NCI-H82 treated with DMSO at 0.1 percent for 48 hours (cell line): ENCODE measurements around the gene GRIK1.

Experiments used
- DNase-seq: peaks from one replicate; lab custom pipeline; 2025; ENCODE audit not compliant: unreplicated experiment; lab: John Stamatoyannopoulos, UW

Gene GRIK1

DNA sequence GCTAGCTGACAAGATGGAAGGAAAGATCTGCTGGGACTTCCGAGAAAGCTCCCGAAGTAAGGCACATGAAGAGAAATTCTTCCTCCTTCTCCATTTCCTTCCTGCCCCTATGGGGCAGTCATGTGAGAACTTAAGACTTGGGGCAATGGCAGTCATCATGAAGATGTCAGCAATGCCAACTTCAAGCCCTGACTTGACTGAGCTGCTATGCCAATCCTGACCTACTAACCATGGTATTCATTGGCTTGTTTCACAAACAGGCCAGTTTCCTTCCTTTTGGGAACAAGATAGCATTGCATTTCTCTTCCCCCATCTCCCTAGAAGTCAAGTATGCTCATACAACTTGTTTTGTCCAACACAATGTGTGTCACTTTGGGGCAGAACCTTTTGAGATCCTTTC lies 25.5 kb downstream of the GRIK1 start:
- DNase-seq, result no peak

DNA sequence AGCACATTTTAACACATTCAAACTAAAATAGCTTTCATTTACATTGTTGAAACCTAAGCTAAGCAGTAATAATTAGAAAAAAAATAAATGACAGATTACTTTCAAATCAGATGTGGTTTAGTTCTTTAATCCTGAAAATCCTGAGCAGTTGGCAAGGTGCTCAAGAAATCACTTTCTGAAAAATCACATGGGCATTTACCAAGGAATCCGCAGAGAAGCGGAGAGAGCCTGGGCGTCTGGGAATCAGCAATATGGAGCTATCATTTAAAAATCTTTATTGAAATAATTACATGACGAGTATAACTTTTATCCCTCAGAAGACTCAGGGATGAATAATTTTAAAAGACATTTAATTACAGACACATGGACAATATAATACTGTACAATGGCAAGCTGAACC lies 30.2 kb downstream of the GRIK1 start:
- DNase-seq, result no peak

DNA sequence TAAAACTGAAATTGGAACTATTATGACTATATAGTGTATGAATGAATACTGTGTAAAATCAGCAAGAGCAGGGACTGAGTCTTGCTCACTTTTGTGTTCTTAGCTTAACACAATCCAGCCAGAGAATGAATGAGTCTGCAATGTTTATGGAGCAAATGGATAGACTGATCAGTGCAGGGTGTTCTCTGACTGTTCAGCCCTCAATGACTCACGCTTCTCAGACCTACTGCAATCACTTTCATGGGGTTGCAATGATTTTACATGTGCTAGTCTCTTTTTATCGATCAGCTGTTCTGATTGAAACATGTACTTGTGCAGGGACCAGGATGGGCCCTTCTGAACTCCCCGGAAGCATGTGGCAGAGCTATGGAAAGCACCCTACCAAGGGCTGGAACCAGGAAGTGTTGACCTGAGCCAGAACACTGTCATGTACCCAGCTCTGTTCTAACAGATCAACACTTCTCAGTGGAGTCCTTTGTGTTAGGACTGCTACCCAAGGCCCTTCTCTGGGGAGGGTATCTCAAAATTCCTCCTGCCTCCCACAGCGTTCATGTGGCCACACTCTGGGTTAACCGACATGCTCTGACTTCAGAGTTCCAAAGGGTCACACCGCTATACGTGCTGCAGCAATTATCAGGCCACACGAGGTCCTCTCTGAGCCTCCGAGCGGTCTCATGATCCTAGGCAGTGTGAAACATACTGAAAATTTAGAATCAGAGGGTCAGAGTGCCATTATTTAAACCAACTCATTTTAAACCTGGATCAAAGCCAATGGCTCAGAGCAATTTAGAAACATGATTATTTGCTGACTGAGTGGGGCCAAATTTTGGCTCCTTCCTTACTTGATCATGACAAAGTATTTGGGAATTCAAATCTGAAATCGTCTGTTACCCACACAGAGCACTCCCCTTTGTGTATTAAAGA lies 35.2 kb downstream of the GRIK1 start:
- DNase-seq, result no peak

DNA sequence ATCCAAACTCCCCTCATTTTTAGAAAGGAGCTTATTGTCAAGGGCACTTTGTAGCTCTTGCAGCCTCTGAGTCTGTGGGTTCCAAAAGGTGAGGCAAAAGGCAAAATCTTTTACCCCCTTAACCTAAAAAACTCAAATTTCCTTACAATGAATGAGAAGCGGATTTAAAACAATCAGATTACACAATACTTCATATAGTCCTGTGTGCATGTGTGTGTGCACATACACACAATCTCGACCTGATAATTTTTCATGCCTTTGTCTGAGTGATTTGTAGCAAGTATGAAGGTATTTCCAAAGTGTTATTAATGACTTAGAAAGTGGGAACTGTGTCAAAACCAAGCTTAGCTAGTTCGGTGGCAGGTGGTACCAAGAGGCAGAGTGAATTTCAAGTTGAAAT lies 42.9 kb downstream of the GRIK1 start:
- no peak for DNase-seq

DNA sequence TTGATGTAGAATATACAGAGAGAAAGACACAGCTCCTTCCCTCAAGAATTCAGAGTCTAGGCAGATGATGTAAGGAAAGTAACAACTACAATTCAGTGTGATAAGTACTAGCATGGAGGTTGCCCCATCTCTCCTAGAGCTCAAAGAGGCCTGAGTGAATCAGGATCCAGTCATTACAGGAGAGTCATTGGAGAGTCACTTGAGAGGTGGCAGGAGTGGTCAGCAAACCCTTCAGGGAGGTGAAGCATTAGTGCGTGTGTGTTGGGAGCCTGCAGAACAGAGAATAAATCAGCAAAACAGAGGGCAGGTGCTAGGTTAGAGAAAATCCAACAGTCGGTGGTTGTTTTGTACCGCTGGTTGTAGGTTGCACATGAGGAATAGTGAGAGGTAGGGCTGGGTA lies 46.1 kb downstream of the GRIK1 start:
- no peak for DNase-seq

DNA sequence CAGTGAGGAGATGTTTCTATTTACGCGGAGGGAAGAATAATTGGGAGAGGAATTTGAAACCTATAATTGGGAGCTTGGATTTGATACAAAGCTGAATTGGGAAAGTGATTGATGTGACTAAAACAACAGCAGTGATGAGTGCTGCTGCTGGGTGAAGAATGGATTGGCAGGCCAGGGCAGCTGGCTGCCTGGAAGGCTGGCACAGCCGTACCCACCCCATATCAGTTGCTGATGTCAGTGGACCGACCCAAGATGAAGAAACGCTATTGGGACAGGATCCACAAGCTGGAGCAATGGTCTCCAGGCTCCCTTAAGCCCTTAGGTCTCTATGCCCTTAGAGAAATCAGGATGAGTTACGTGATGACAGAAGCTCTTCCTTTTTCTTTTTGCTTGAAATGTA lies 47.4 kb downstream of the GRIK1 start:
- no peak for DNase-seq

DNA sequence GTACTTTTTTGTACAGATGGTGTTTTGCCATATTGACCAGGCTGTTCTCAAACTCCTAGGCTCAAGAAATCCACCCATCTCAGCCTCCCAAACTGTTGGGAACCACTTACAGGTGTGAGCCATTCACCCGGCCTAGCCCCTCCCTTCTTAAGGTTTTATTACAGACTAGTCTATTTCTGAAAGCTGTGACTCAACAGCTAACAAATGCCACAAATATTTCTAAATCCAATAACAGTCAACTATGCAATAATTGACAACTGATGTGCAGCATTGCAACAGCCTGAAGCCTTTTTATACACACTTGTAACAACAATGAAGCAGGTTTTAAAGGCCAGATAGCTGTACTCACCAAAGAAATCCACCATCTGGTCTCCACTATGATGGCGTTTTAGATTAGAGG lies 51.4 kb downstream of the GRIK1 start:
- DNase-seq, result no peak

DNA sequence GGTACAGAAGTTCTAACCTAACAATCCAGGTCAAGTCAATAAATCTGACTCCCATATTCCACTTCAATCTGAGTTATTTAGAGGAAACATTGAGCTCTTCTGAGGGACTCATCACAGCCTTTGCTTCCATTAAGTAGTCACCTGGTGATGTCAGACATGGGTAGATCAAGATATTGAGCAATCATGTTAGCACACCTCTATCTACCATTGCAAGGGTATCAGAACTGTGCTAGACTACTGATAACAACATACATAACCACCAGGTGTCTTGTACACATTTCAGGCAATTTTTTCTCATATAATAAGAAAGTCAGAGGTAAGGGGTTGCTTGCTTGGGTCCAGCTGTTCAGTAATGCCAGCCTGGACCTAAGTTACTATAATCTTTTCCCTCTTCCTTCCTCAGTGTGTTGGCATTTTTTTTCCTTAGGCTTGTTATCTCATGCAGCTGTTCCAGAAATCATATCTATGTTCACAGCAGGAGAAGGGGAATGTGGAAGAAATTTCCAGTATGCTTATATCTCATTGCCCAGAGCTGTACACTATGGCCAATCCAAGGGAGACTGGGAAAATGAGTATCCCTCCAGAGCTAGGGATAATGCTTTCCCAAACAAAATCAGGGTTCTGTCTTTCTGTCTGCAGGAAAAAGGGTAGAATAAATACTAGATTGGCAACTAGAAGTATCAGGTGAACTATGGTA lies 52.3 kb downstream of the GRIK1 start:
- DNase-seq, result no peak

DNA sequence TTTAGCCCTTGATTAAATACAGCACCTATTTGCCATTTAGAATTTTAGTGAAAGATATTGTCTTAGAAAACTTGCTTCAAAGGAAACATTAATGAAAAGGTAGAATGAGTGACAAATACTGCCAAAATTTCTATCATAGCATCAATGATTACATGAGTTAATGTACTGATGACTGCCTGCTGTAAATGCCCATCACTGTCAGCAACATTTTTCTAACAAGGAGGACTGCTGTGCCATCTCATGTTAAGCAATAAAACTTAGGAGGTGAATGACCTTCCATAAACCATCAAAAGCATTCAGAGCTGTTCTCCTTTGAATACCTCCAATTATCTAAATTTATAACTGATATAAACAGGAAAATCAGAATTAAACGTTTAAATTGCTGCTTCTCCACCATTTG lies 54.3 kb downstream of the GRIK1 start:
- no peak for DNase-seq

DNA sequence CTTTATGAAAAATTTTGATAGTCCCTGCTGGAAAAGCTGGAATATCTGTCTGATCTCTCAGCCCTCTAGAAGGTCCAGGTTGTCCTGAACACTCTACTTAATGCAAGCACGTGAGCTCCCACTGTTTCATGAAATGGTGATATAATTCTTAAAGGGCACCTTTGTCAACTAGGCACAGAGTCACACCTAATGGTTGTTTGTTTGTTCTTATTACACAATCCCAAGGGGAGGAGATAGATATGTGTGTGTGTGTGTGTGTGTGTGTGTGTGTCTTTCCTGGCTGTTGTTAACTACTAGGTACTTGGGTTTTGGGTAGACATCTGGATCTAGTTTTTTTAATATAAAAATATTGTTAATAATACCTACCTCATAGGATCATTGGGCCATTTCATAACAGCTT lies 63.9 kb downstream of the GRIK1 start:
- DNase-seq, result no peak

DNA sequence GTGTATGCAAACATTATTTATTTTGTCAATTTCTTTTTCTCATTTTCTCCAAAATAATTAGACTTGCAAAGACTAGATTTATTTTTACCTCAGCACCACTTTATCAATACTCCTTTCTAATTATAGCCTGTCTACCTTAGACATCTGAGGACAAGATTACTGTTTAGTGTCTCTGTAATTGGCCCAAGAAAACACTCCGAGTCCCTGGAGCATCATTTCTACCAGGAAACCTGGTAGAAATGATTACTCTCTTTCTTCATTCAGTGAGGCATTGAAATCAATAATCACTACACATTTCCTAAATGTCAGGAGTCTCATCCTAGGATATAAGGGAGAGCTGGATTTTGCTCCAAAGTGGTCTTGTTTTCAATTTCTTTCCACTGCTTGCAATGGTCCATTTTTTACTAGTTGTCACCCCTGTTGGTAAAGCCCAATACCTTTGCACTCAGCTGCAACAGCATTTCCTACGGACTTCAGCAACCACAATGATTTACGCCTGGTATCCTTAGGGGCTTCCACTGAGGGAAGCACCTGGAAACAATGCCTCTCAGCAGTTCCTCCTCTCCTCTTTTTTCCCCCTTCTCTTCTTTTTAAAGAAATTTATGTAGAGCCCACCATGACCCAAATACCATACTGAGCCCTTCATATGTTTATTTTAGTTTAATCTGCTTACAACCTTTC lies 64.6 kb downstream of the GRIK1 start:
- no peak for DNase-seq

DNA sequence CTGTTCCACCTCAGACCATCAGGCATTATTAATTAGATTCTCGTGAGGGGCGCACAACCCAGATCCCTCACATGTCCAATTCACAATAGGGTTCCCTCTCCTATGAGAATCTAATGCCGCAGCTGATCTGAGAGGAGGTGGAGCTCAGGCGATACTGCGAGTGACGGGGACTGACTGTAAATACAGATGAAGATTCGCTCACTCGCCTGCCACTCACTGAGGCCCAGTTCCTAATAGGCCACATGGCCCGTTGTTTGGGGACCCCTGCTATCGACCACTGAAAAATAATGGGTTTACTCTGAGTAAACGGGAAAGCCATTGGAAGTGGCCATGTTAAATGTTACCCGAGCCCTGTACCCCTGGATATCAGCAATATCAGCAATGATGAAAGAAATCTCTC lies 65.9 kb downstream of the GRIK1 start:
- no peak for DNase-seq

DNA sequence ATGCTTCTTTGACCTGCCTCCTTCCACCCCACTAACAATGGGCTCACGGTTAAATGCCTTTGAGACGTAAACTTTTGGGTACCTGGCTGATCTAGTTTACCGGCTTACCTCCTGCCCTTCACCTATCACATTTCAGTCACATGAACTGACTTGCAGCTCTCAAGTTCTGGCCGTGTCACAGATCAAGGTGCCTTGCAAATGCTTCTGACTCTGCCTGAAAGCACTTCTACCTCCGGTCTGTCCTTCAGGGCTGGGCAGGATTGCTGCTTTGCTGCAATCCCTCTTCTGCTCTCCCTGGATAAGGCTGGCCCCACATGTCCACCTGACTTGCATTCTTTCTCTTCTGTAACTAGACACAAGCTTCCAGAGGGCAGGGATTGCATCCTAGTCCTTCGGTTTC lies 69.0 kb downstream of the GRIK1 start:
- DNase-seq, result no peak

DNA sequence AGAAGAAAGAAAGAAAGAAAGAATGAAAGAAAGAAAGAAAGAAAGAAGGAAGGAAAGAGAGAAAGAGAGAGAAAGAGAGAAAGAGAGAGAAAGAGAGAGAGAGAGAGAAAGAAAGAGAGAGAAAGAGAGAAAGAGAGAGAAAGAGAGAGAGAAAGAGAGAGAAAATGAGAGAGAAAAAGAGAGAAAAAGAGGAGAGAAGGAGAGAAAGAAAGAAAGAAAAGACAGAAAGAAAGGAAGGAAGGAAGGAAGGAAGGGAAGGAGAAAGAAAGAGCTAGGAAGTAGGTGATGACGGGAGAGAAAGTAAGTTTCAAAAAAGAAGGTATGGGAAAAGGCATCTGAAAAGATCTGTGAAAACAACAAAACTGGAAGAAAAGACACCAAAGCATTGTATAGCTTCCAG lies 72.0 kb downstream of the GRIK1 start:
- DNase-seq, result no peak

DNA sequence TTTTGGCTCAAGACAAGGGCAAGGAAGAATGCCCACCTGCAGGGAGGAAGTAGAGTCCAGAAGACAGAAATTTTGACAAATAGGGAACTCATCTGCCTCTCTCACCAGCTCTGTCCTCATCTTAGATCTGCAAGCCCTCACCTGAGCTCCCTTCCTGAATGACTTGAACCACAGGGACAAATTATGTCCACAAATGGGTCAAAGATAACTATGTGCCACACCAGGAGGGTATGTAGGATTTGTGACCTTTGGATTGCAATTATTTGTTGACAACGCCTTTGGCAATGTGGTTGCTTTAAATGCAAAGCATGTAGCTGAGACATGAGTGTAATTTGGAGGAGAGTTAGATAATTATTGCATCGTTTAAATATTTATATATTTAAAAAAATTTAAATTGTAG lies 79.5 kb downstream of the GRIK1 start:
- no peak for DNase-seq

DNA sequence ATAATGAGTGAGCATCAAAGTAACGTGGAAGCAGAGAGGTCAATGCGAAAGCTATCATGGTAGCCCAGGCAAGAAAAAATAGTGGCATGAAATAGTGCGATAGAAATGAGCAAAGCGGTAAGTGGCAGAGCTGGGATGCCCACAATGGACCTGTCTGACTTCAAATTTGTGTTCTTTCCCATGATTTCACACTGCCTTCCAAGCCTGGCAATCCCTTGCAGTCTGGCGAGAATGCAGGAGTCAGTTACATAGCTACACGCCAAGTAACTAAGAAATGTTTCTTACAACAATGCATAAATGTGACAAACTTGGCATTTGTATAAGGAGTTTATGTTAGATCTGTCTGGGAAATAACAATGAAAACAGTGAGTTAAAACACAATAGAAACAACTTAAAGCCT lies 82.6 kb downstream of the GRIK1 start:
- DNase-seq, result no peak

DNA sequence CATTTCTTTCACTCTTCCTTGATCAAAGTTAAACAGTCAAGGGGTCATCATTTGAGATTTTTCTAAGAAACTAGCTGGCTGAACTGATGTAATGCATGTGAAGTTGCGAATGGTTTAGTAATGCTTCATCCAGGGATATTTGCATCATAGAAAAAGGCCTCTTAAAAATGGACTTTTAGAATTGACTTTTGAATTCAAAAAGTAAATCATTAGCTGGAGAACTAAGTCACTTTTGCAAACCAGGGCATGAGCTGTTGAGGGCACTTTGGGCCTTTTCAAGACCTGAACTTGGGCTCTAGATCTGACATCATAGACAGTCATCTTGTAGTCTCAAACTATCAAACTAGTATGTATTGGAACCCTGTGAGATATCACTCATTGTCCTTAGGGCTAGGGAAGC lies 85.0 kb downstream of the GRIK1 start:
- no peak for DNase-seq

DNA sequence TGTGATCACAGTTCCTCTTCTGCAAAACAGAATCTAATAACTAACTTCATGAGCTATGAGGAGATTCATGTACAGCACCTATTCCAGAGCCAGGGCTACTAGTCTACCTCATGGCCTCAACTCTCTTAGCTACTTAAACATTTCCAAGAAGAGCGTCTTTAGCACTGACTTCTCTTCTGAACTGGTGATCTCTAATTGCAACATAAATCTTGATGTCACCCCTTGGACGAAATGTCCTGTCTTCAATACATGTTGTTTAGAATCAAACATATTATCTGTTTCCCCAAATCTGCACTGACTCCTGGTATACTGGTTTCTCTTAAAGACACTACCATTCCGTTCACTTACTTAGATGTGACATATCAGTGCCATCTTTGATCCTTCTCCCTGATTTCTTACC lies 88.2 kb downstream of the GRIK1 start:
- no peak for DNase-seq

DNA sequence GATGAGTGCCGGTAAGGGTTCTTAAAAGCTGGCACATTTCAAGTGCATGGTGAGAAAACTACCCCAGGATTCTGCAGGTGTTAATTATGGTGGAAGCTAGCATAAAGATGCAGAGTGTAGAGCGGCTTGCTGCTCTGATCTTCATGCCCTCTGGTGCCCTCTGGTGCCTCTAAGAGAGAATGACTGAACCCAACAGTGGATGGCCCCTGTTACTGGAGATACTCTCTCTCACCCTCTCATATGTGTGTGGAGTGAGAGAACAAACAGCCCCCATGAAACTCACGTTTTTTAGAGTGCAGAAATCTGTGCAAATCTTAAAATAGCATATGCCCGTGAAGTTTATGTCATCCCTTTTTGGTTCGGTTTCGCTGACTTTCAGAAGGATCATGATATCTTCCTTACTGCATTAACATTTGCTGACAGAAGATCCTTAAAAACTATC lies 90.0 kb downstream of the GRIK1 start:
- DNase-seq, result peak; percentile 82

DNA sequence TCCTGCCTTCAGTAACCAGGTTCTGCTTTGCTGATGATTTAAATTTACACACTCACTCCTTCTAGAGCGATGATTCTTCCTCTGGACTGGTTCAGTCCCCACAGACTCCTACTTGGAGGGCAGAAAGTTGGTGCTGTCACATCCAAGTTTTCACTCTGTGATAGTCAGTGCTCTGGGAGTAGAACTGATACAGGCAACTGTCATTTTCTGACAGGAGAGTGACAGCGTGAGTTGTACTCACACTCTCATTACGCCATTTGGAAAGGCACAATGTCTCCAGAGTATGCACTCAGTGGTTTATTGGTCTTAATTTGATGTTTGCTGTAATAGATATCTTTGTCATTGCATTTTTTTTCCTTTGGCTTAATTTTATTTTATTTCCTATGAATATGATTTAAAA lies 96.0 kb downstream of the GRIK1 start:
- DNase-seq, result no peak

DNA sequence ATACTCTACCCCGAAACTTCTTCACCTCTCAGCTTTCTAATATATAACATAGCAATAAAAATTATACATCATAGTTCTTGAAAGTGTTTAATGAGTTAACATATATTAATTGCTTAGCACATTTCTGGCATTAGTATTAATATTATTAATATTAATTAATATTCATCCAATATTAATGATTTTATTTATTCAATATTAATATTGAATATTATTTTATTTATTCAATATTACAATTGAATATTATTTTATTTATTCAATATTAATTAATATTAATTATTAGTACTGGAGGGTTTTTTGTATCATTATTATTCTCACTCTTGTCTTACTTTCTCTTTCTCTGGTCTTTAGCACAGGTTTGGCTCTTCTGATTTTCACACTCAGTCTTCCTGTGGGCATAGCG lies 105.2 kb downstream of the GRIK1 start:
- no peak for DNase-seq

DNA sequence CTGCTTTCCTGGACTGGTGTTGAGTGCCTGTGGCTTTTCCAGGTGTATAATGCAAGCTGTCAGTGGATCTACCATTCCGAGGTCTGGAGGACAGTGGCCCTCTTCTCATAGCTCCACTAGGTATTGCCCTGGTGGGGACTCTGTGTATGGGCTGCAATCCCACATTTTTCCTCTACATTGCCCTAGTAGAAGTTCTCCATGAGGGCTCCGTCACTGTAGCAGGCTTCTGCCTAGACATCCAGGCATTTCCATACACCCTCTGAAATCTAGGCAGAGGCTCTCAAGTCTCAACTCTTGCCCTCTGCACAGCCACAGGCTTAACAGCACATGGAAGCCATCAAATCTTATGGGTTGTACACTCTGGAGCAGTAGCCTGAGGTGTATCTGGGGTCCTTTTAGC lies 107.6 kb downstream of the GRIK1 start:
- no peak for DNase-seq
